Stomach (tissue), 9 donors: Measurements from ENCODE around the gene SIGLECL1. TPM values are rescaled to one million over a fixed set of nuclear protein-coding genes. Genes with fewer than 3 reads are reported as not detected.
"Not testable (repeated sequence)": the region's sequence is repeated elsewhere in the genome, so short reads cannot be mapped to it uniquely, and the experiment has no call there.

ENCODE experiments used
- DNase-seq, 2 donors: peaks; one replicate each; pipeline versions ENCODE4 v3.0.0 to v3.0.0-alpha.2; 2013 to 2019
- H3K27ac ChIP-seq, 5 donors: fragments of 200-600 bp in 4 of 5; sonication (generic) in 4 of 5; one replicate each; pipeline ENCODE4 v1.5.1; 2013 to 2019; ENCODE audit warnings: mild to moderate bottlenecking in 1 of 5, moderate library complexity in 1 of 5
- H3K27me3 ChIP-seq, 3 donors: fragments of 200-600 bp; sonication (generic); one replicate each; pipeline ENCODE4 v1.5.1; 2017 to 2019; ENCODE audit warnings: mixed run types in 1 of 3
- H3K36me3 ChIP-seq, 4 donors: fragments of 200-600 bp; sonication (generic); 1 replicate in 3 of 4; 2 replicates in 1 of 4; pipeline ENCODE4 v1.5.1; 2016 to 2019
- H3K4me1 ChIP-seq, 4 donors: fragments of 200-600 bp; sonication (generic); one replicate each; pipeline ENCODE4 v1.5.1; 2016 to 2019
- H3K4me3 ChIP-seq, 4 donors: fragments of 200-600 bp; sonication (generic) in 3 of 4; one replicate each; pipeline ENCODE4 v1.5.1; 2016 to 2019; ENCODE audit warnings: mild to moderate bottlenecking in 1 of 4
- H3K9me3 ChIP-seq, 4 donors: fragments of 200-600 bp; sonication (generic); one replicate each; pipeline ENCODE4 v1.5.1; 2016 to 2019
- CTCF ChIP-seq, 7 experiments: fragments of 450-650 bp in 4 of 7; fragments of 200-600 bp in 3 of 7; sonication (generic) in 3 of 7; IDR thresholded peaks; one replicate each; pipeline ENCODE4 v1.5.1; 2016 to 2019; ENCODE audit warnings: antibody characterized with exemption in 7 of 7, control low read depth in 2 of 7, mild to moderate bottlenecking in 1 of 7
- EP300 ChIP-seq: sonication (generic); formaldehyde crosslinking; IDR thresholded peaks from one replicate; pipeline ENCODE4 v1.6.1; 2017; ENCODE audit warnings: antibody characterized with exemption
- POLR2A ChIP-seq, 4 donors: fragments of 450-650 bp; IDR thresholded peaks; one replicate each; pipeline ENCODE4 v1.6.1; 2016; ENCODE audit warnings: antibody characterized with exemption in 4 of 4, control low read depth in 2 of 4, mild to moderate bottlenecking in 1 of 4, moderate library complexity in 1 of 4
- POLR2AphosphoS5 ChIP-seq, 3 donors: sonication (generic); formaldehyde crosslinking; IDR thresholded peaks; one replicate each; pipeline ENCODE4 v1.6.1; 2016; ENCODE audit warnings: antibody characterized with exemption in 3 of 3
- WGBS, 5 donors: extraction: QIAGEN DNeasy Blood & Tissue Kit in 3 of 5; methylation state at CpG; one replicate each; pipeline versions ENCODE4 v1.1.5 to v1.1.7; 2013 to 2018; 5-methylcytosine and 5-hydroxymethylcytosine counted together
- intact Hi-C: fragments of 100-400 bp; cut with DNase I; formaldehyde crosslinking; loops from one replicate; pipeline ENCODE4 v1.15.1; 2023; ENCODE audit warnings: low total_unique reads
- polyA plus RNA-seq, 3 donors: library from polyadenylated mRNA; stranded (reverse); fragments of 200-250 nt; gene quantifications; one replicate each; pipeline ENCODE4 v1.2.3, GENCODE V29; 2013
- total RNA-seq, 5 donors: library from RNA; depleted of rRNA; stranded (reverse); fragments of >200 nt; gene quantifications; one replicate each; pipeline versions ENCODE4 v1.1.0 to v1.2.3, GENCODE V29; 2014 to 2016
- donor health status: healthy with polysubstance abuse.
- donor health status: Bipolar disorder and iron deficiency.
- donor health status: healthy.

The SIGLECL1 gene
- total and polyA plus RNA-seq, 8 donors: not detected

DNA sequence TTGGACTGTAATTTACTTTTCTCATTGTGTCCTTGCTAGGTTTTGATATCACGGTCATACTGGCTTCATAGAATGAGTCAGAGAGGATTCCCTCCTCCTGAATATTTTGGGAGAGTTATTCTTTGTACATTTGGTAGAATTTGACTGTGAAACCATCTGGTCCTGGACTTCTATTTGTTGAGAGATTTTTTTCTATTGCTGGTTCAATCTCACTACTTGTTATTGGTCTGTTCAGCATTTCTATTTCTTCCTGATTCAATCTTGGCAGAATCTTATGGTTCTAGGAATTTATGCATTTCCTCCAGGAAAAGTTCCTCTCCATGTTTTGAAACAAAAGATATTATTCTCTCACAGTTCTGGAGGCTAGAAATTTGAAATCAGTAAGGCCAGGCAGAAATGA is 30.9 kb upstream of the SIGLECL1 start:
- Histone ChIP-seq H3K9me3 (peaks cover 0 to 3% (median 0%) of the 10 kb centered on the region in 4 donors), H3K4me3 (no peak overlapping the region), H3K4me1 (no peaks in the 10 kb centered on the region), H3K27me3 (peaks cover 0 to 10% (median 0%) of the 10 kb centered on the region in 3 donors), H3K36me3 (no peaks in the 10 kb centered on the region), H3K27ac (no peak overlapping the region)
- no peak for DNase-seq
- WGBS, 5 donors: 58 to 81% (median 69%) methylated on average over 1 of the region's 1 CpG
- TF ChIP-seq CTCF (IDR thresholded peaks at IDR 0.05) (no peak), POLR2A (IDR thresholded peaks at IDR 0.05) (no peak), EP300 (no peak), POLR2AphosphoS5 (IDR thresholded peaks at IDR 0.05) (no peak)
- intact Hi-C loops: no loop called here

- TF ChIP-seq EP300 (no peak), POLR2AphosphoS5 (IDR thresholded peaks at IDR 0.05) (no peak), POLR2A (IDR thresholded peaks at IDR 0.05) (no peak)
Observed at GRCh38 chr19:51220996-51221395, 29.9 kb upstream of the SIGLECL1 start.

GRCh38 chr19:51224163-51224641 is 26.7 kb upstream of the SIGLECL1 start:
- TF ChIP-seq POLR2A (IDR thresholded peaks at IDR 0.05): no peak
- TF ChIP-seq CTCF (IDR thresholded peaks at IDR 0.05): no peak
- TF ChIP-seq EP300: no peak
- no peak for TF ChIP-seq POLR2AphosphoS5 (IDR thresholded peaks at IDR 0.05)
- Histone ChIP-seq H3K9me3 (no peaks in the 10 kb centered on the region), H3K27me3 (peaks cover 0 to 25% (median 8%) of the 10 kb centered on the region in 3 donors), H3K4me3 (no peak overlapping the region), H3K36me3 (no peaks in the 10 kb centered on the region), H3K4me1 (no peaks in the 10 kb centered on the region), H3K27ac (no peak overlapping the region)
- no peak for DNase-seq
- WGBS, 5 donors: 40 to 55% (median 51%) methylated on average over 3 of the region's 3 CpGs
- intact Hi-C loops: no loop called here

More at GRCh38 chr19:51220996-51221395, 29.9 kb upstream of the SIGLECL1 start:
- Histone ChIP-seq H3K27me3 (peaks cover 0 to 20% (median 7%) of the 10 kb centered on the region in 3 donors), H3K4me1 (no peaks in the 10 kb centered on the region), H3K4me3 (no peak overlapping the region), H3K27ac (no peak overlapping the region), H3K9me3 (peaks cover 0 to 3% (median 0%) of the 10 kb centered on the region in 4 donors), H3K36me3 (no peaks in the 10 kb centered on the region)
- intact Hi-C loops: no loop called here
- no peak for DNase-seq

DNA sequence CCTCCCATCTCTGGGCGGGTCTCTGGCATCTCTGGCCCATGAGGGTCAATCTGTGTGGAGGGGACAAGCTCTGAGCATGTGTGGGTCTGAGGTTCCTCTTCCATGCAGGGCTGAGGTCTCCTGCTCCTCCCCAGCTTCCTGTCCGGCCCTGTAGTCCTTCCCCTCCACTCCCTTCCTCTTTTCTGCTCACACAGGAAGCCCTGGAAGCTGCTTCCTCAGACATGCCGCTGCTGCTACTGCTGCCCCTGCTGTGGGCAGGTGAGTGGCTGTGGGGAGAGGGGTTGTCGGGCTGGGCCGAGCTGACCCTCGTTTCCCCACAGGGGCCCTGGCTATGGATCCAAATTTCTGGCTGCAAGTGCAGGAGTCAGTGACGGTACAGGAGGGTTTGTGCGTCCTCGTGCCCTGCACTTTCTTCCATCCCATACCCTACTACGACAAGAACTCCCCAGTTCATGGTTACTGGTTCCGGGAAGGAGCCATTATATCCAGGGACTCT is 25.9 kb upstream of the SIGLECL1 start, which contains the start of gene CD33:
Gene CD33 (plus strand): TSS at position 183 of the 496 bp plus-strand sequence. CDS start 39 bp downstream, at position 222.
- H3K9me3 ChIP-seq, H3K4me1 ChIP-seq, intact Hi-C loops, H3K36me3 ChIP-seq: not testable (repeated sequence)
- 61 to 68% (median 63%) methylated on average over 7 to 11 of the region's 11 CpGs for WGBS, 5 donors
- H3K27ac ChIP-seq: peak within 1 kb of the TSS in 1 of 5 donors; percentile 28
- H3K27me3 ChIP-seq: peaks cover 0 to 25% (median 8%) of the 10 kb centered on the region in 3 donors
- DNase-seq: peak in 1 of 2 donors; percentile 4
- peak within 1 kb of the TSS in 3 of 4 donors; percentile 13 to 31 (median 30) for H3K4me3 ChIP-seq

- H3K27me3 ChIP-seq: peaks cover 0 to 24% (median 8%) of the 10 kb centered on the region in 3 donors
- peak overlapping the region in 1 of 5 donors; percentile 28 for H3K27ac ChIP-seq
- intact Hi-C loops: no loop called here
- TF ChIP-seq POLR2AphosphoS5 (IDR thresholded peaks at IDR 0.05) (no peak), POLR2A (IDR thresholded peaks at IDR 0.05) (no peak), CTCF (IDR thresholded peaks at IDR 0.05) (no peak), EP300 (no peak)
- H3K4me1 ChIP-seq: no peaks in the 10 kb centered on the region
- DNase-seq: no peak
- WGBS, 5 donors: 29 to 79% (median 50%) methylated on average over 2 to 3 of the region's 3 CpGs
- no peaks in the 10 kb centered on the region for H3K9me3 ChIP-seq
- no peaks in the 10 kb centered on the region for H3K36me3 ChIP-seq
- peak overlapping the region in 2 of 4 donors; percentile 30 to 31 for H3K4me3 ChIP-seq
Observed at GRCh38 chr19:51226067-51226466, 24.8 kb upstream of the SIGLECL1 start.
